DMS79 treated with DMSO at 0.1 percent for 48 hours (cell line): ENCODE results near the gene CES4A.
"Not testable (repeated sequence)": the region's sequence is repeated elsewhere in the genome, so short reads cannot be mapped to it uniquely, and the experiment has no call there.

ENCODE experiments used
- DNase-seq: peaks from one replicate; lab custom pipeline; 2025; lab: John Stamatoyannopoulos, UW

The CES4A gene

GRCh38 chr16:66988197-66988788, at the start of gene CES4A:
Gene CES4A (plus strand): TSS chr16:66988589. CDS start chr16:66988773, 184 bp downstream.
- DNase-seq: no peak

DNA sequence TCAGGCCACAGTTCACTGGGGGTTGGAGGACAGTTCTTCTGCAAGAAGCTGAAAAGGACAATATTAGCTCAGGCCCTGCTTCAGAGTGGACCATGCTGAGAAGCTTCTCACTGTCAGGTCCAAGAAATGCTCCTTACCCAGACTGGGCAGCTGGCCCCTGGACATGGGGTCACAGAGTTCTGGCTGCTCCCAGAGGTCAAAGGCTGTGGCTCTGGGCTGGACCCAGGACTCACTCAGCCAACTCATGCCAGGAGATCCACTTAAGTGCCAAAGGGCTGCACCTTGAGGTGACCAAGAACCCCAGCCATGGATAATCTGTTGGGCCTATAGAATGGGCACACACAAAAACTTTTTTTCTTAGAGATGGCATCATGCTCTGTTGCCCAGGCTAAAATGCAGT, 49.0 kb upstream of the CES4A start:
- no peak for DNase-seq

DNA sequence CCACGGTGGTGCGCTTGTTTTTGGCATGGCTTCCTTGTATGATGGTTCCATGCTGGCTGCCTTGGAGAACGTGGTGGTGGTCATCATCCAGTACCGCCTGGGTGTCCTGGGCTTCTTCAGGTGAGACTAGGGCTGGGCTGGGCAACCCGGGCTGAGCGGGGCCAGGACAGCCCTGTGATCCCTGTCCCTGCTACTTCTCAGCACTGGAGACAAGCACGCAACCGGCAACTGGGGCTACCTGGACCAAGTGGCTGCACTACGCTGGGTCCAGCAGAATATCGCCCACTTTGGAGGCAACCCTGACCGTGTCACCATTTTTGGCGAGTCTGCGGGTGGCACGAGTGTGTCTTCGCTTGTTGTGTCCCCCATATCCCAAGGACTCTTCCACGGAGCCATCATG, 48.2 kb upstream of the CES4A start:
- no peak for DNase-seq

DNA sequence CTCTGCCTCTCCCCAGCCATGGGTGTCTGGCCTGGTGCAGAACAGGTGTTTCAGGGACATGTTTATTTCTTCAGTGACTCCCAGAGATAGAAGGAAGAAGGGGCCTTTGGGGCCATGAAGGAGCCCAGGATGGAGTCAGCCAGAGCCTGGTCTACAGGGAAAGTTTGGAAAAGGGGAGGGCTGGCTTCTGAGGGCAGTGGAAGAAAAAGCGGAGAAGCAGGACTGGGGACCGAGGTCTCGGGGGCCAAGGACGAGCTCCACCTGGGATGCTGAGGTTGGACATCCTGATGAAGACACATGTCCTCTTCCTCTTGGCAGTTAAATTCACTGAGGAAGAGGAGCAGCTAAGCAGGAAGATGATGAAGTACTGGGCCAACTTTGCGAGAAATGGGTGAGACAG, 45.4 kb upstream of the CES4A start:
- no peak for DNase-seq

DNA sequence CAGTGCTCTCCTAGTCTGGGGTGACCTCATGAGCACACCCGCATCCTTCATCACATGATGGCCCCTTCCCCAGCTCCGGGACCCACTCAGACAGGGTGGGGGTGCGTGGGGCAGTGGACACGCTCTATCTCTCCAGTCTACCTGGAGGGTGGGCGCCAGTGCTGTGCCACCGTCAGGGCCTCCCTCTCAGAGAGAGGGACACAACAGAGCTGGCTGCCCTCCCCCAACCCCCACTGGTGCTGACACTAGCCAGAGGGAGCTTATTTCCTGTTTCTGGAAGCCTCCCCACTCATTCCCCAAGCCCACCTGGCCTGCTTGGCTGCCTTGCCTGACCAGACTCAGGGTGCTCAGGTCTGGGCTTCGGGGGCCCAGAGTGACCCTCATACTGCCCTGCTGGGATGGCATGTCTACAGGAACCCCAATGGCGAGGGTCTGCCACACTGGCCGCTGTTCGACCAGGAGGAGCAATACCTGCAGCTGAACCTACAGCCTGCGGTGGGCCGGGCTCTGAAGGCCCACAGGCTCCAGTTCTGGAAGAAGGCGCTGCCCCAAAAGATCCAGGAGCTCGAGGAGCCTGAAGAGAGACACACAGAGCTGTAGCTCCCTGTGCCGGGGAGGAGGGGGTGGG, 44.8 kb upstream of the CES4A start:
- no peak for DNase-seq

DNA sequence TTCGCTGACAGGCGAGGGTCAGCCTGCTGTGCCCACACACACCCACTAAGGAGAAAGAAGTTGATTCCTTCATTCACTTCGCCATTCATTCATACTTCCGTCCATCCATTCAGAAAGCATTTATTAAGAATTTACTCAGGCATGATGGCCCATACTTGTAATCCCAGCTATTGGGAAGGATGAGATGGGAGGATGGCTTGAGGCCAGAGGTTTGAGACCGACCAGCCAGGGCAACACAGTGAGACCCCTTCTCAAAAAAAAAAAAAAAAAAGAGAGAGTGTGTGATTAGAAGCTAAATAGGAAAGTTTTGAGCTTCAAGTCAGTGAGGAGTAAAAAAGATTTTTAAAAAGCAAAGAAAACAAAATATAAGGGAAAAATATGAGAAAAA, 44.3 kb upstream of the CES4A start:
- DNase-seq: no peak

- not testable (repeated sequence) for DNase-seq
Observed at GRCh38 chr16:66944971-66945370, 43.4 kb upstream of the CES4A start.

DNA sequence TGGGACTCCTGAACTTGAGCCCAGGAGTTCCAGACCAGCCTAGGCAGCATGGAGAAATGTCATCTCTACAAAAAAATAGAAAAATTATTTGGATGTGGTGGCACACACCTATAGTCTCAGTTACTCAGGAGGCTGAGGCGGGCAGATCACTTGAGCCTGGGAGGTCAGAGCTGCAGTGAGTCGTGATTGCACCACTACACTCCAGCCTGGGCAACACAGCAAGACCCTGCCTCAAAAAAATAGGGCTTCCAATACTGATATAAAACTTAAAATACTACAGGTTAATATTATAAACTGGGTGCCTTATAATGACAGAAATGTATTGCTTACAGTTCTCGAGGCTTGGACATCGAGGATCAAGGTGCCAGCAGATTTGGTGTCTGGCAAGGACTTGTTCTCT, 42.5 kb upstream of the CES4A start:
- no peak for DNase-seq

DNA sequence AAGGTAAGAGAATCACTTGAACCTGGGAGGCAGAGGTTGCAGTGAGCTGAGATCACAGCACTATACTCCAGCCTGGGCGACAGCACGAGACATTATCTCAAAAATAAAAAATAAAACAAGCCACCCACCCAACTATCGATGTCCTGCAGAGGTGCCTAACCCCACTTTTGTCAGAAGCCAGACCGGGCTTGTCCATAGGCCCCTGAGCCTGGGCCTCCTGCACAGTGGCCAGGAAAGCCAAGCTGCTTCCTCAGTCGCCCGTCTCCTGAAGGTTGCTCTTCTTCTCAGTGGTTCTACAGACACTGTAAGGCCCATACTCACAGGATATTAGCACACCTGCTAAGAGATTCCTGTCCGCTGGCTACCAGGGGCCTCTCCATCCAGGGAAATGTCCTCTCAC, 41.8 kb upstream of the CES4A start:
- DNase-seq: no peak

DNA sequence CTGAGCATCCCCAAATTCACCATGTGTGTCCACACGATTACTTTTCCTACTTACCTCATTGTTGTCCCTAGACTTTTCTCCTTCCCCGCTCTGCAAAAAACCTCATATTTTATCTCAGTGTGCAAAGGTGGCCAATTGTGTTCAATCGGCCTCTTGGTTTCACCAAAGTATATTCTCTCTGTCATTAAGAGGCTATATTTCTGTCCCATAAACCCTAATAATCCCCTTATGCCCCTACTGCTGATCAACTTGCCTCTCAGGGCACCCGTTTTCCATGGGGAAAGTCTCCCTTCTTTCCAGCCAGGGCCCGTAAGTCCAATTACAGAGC, 41.5 kb upstream of the CES4A start:
- no peak for DNase-seq

DNA sequence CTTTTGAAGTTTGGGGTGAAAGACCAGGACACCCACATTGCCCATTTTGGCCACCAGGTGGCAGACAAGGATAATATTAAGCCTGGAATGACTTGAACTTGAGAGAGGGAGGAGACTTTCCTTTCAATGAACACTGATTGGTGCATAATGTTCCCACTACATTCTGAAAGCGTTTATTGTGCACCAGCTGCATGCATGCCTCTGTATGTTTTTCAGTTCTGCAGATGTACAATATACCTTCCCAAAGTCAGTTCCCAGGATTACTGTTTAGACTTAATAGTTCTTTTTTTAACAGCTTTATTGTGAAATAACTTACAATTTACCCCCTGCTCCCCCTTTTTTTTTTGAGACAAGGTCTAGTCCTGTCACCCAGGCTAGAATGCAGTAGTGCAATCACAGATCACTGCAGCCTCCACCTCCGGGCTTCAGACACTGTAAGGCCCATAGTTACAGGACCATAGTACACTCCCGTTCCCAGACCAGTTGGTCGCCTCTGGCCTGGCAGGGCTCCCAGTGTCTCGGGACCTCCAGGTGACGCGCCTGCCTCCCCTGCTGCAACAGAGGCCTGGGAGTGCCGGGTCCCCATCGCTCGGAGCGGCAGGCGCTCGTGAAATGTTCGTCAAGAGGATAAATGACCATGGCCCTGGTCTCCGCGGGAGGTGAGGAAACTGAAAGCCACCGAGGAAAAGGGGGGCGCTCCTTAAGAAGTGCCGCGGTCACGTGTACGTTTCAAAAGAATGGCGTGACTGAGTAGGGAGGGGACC, 40.9 kb upstream of the CES4A start:
- peak; percentile 52 for DNase-seq

GRCh38 chr16:66948134-66948836, 40.1 kb upstream of the CES4A start:
- no peak for DNase-seq

DNA sequence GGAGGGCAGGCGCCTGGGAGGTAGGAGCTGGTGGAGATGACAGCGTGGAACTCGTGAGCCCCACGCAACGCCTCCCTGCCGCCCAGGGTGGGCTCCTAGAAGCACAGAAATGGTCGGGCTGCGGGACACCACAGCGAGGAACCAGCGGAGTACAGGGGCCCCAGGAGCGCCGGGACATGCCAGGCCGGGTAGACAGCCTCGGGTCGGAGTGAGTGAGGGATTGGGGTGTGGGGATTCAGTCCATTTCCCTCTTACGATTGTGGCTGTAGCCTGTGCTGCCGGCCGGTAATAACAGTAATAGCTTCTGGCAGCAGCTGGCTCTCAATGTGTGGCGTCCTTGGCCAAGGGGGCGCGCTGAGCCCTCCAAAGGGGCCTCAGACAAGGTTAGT, 39.6 kb upstream of the CES4A start:
- DNase-seq: no peak

DNA sequence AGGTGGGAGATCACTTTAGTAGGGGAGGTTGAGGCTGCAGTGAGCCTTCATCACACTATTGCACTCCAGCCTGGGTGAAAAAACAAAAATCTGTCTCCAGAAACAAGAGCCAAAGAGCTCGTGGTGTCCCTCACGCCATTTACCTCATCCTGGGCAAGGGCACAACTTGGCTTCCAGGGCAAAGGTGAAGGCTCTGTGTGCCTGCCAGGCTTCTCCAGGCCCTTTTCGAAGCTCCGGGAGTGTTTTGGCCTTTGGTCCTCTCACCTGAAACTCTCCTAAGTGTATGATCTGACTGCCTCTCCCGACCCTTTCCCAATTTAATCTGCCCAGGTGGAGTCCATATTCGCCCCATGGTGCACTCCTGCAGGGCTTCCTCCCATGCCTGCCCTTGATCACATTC, 38.9 kb upstream of the CES4A start:
- no peak for DNase-seq

DNA sequence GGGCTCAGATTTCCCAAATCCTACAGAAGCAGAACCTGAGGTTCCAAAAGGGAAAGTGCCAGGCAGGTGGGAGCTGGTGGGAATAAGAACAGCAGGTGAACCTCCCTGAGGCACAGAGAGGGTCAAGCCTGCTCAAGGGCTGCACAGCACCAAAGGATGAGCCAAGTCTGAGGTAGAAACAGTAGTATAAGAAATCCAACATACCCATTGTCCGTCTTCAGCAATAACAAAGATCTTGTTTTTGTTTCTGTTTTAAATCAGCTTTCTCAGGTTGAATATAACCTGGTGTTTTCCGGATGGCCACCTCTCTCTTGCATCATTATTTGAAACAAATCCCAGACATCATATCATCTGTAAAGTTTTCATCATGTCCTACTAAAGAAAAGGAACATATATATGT, 38.0 kb upstream of the CES4A start:
- DNase-seq: no peak

DNA sequence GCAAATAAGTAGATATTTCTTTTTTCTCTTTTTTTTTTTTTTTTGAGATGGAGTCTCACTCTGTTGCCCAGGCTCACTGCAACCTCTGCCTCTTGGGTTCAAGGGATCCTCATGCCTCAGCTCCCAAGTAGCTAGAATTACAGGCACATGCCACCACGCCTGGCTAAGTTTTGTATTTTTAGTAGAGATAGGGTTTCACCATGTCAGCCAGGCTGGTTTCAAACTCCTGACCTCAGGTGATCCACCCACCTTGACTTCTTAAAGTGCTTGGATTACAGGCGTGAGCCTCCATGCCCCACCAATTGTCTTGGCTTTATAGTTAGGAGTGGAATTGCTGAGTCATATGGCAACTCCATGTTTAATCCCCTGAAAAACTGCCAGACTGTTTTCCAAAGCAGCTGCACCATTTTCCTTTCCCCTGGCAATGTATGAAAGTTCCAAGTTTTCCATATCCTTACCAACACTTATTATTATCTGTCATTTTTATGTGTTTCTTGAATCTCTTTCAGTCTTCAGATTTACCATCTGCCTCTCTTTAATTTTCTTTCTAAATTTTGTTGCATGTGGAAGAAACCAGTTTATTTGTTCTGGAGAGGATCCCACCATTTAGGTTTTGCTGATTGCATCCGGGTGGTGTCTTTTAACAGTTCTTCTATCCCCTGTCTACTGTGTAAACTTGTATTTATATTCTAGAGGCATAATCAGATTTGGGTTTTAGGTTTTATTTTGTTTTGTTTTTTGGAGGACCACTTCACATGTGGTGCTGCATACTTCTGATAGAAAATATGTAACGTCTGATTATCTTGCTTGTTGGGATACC, 37.2 kb upstream of the CES4A start:
- no peak for DNase-seq

GRCh38 chr16:66952430-66953110, 35.8 kb upstream of the CES4A start:
- DNase-seq: no peak

DNA sequence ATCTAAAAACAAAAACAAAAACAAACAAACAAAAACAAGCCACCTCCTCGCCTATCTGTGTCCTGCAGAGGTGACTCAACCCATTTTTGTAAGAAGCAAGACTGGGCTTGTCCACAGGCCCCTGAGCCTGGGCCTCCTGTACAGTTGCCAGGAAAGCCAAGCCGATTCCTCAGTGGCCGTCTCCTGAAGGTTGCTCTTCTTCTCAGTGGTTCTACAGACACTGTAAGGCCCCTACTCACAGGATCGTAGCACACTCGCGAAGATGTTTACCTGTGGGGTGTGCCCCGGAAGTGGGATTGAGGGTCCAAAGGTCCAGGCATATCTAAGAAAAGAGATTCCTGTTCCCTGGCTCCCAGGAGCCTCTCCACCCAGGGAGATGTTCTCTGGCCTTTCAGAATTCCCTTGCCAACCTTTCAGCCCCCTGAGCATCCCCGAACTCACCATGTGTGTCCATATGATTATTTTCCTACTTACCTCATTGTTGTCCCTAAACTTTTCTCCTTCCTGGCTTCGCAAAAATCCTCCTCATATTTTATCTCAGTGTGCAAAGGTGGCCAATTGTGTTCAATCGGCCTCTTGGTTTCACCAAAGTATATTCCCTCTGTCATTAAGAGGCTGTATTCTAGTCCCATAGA, 34.8 kb upstream of the CES4A start:
- DNase-seq: no peak

DNA sequence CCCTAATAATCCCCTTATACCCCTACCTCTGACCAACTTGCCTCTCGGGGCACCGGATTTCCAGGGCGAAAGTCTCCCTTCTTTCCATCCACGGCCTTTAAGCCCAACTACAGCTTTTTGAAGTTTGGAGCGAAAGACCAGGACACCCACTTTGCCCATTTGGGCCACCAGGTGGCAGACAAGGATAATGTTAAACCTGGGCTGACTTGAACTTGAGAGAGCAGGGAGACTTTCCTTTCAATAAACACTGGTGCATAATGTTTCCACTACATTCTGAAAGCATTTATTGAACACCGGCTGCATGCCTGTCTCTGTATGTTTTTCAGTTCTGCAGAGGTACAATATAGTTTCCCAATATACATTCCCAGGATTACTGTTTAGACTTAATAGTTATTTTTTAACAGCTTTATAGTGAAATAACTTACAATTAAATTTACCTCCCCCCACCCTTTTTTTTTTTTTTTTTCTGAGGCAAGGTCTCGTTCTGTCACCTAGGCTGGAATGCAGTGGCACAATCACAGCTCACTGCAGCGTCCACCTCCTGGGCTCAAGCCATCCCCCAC, 34.2 kb upstream of the CES4A start:
- DNase-seq: peak; percentile 27

DNA sequence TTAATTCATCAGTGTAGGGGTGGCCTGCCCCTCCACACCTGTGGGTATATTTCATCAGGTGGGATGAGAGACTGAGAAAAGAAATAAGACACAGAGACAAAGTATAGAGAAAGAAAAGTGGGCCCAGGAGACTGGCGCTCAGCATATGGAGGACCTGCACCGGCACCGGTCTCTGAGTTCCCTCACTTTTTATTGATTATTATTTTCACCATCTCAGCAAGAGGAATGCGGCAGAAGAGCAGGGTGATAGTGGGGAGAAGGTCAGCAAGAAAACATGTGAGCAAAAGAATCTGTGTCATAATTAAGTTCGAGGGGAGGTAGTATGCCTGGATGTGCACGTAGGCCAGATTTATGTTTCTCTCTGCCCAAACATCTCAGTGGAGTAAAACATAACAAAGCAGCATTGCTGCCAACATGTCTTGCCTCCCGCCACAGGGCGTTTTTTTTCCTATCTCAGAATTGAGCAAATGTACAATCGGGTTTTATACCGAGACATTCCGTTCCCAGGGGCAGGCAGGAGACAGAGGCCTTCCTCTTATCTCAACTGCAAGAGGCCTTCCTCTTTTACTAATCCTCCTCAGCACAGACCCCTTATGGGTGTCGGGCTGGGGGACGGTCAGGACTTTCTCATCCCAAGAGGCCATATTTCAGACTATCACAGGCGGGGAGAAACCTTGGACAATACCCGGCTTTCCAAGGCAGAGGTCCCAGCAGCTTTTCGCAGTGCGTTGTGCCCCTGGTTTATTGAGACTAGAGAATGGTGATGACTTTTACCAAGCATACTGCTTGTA, 32.8 kb upstream of the CES4A start:
- DNase-seq: not testable (repeated sequence)
